SK-N-SH (cell line): Measurements from ENCODE around the gene SURF4. TPM values are rescaled to one million over a fixed set of nuclear protein-coding genes. Genes with fewer than 3 reads are reported as not detected.

Source experiments
- CTCF ChIA-PET: fragments of 300-600, 350-600 bp; formaldehyde crosslinking; extraction: SDS; loops from one replicate; lab custom pipeline; 2021; lab: Yijun Ruan, JAX
- POLR2A ChIA-PET: fragments of 350-600 bp; sonication (Branson Sonifier 250); formaldehyde crosslinking; extraction: SDS; loops from one replicate; lab custom pipeline; 2020; ENCODE audit warnings: antibody characterized with exemption, inconsistent platforms; lab: Yijun Ruan, JAX
- DNase-seq: peaks from one replicate; pipeline ENCODE4 v3.0.0; 2012
- H2AFZ ChIP-seq: fragments of 200-600 bp; sonication (generic); 2 replicates; pipeline ENCODE4 v1.8.1; 2016; ENCODE audit warnings: antibody characterized with exemption, mild to moderate bottlenecking, low read depth
- H3F3A ChIP-seq: fragments of 200-600 bp; sonication (generic); replicated peaks from 2 replicates; pipeline ENCODE3; 2016; ENCODE audit warnings: antibody characterized with exemption, mild to moderate bottlenecking; ENCODE audit not compliant: insufficient read depth
- H3K27ac ChIP-seq, 2 experiments: fragments of 200-500 bp in 1 of 2; fragments of 200-600 bp in 1 of 2; sonication (Bioruptor generic) in 1 of 2; sonication (generic), shearing (Covaris generic) in 1 of 2; 2 replicates each; pipeline versions ENCODE4 v1.5.1 to v1.6.1; 2014 to 2016; ENCODE audit warnings: low read depth in 2 of 2, inconsistent platforms in 1 of 2, low read length in 1 of 2, mild to moderate bottlenecking in 1 of 2, mixed read lengths in 1 of 2
- H3K27me3 ChIP-seq: fragments of 200-600 bp; sonication (generic), shearing (Covaris generic); 2 replicates; pipeline ENCODE4 v1.6.1; 2016; ENCODE audit warnings: mixed run types; ENCODE audit not compliant: insufficient read depth
- H3K36me3 ChIP-seq, 2 experiments: fragments of 200-500 bp in 1 of 2; fragments of 200-600 bp in 1 of 2; sonication (Bioruptor generic) in 1 of 2; sonication (generic) in 1 of 2; replicated peaks in 1 of 2; 2 replicates each; pipeline versions ENCODE3 to v1.5.1; 2014 to 2016; ENCODE audit warnings: low read length in 1 of 2, mild to moderate bottlenecking in 1 of 2; ENCODE audit not compliant: insufficient read depth in 2 of 2, control insufficient read depth in 1 of 2
- H3K4me1 ChIP-seq, 2 experiments: fragments of 200-500 bp in 1 of 2; fragments of 200-600 bp in 1 of 2; sonication (Bioruptor generic) in 1 of 2; sonication (generic), shearing (Covaris generic) in 1 of 2; 2 replicates each; pipeline versions ENCODE4 v1.5.1 to v1.6.1; 2014 to 2016; ENCODE audit warnings: low read depth in 1 of 2, low read length in 1 of 2, mixed run types in 1 of 2; ENCODE audit not compliant: insufficient read depth in 2 of 2, control insufficient read depth in 1 of 2
- H3K4me2 ChIP-seq: fragments of 200-600 bp; sonication (generic), shearing (Covaris generic); 2 replicates; pipeline ENCODE4 v1.6.1; 2017; ENCODE audit warnings: mixed run types
- H3K4me3 ChIP-seq, 2 experiments: fragments of 200-500 bp in 1 of 2; fragments of 200-600 bp in 1 of 2; sonication (Bioruptor generic) in 1 of 2; sonication (generic), shearing (Covaris generic) in 1 of 2; 2 replicates each; pipeline versions ENCODE4 v1.5.1 to v1.8.1; 2014 to 2016; ENCODE audit warnings: low read depth in 2 of 2, inconsistent platforms in 1 of 2, low read length in 1 of 2, mild to moderate bottlenecking in 1 of 2, mixed read lengths in 1 of 2, moderate library complexity in 1 of 2
- H3K79me2 ChIP-seq: fragments of 200-600 bp; sonication (generic); 2 replicates; pipeline ENCODE4 v1.8.1; 2017; ENCODE audit warnings: mild to moderate bottlenecking; ENCODE audit not compliant: insufficient read depth
- H3K9ac ChIP-seq: fragments of 200-600 bp; sonication (generic); 2 replicates; pipeline ENCODE4 v1.6.1; 2017; ENCODE audit warnings: mixed run types
- H3K9me2 ChIP-seq: fragments of 200-600 bp; sonication (generic); 2 replicates; pipeline ENCODE4 v1.6.1; 2017; ENCODE audit warnings: mixed run types
- H3K9me3 ChIP-seq: fragments of 200-600 bp; sonication (generic); 2 replicates; pipeline ENCODE4 v1.6.1; 2017; ENCODE audit warnings: mixed run types, mild to moderate bottlenecking, moderate library complexity
- H4K20me1 ChIP-seq: fragments of 200-600 bp; sonication (generic); 2 replicates; pipeline ENCODE4 v1.6.1; 2017; ENCODE audit warnings: mild to moderate bottlenecking, mixed run types; ENCODE audit not compliant: insufficient read depth
- CTCF ChIP-seq: fragments of 200-600 bp; sonication (generic); IDR thresholded peaks from 2 replicates; pipeline ENCODE4 v1.6.1; 2017; ENCODE audit warnings: antibody characterized with exemption, mild to moderate bottlenecking, moderate library complexity
- ELF1 ChIP-seq: IDR thresholded peaks from 2 replicates; pipeline ENCODE4 v1.4.0; 2012
- FOSL2 ChIP-seq: IDR thresholded peaks from 2 replicates; pipeline ENCODE4 v1.4.0; 2012; ENCODE audit warnings: low read depth, mild to moderate bottlenecking, moderate library complexity, borderline replicate concordance
- IRF3 ChIP-seq: fragments of 150-350 bp; IDR thresholded peaks from 2 replicates; pipeline ENCODE4 v1.6.1; 2016; ENCODE audit warnings: mild to moderate bottlenecking, low read depth, low read length
- JUND ChIP-seq: IDR thresholded peaks from 2 replicates; pipeline ENCODE4 v1.4.0; 2012
- MAX ChIP-seq: IDR thresholded peaks from 2 replicates; pipeline ENCODE4 v1.4.0; 2012; ENCODE audit warnings: low read depth
- MEF2A ChIP-seq: IDR thresholded peaks from 2 replicates; pipeline ENCODE4 v1.4.0; 2012; ENCODE audit warnings: low read depth, borderline replicate concordance
- MXI1 ChIP-seq: IDR thresholded peaks from 2 replicates; pipeline ENCODE4 v1.6.1; 2012; ENCODE audit warnings: mild to moderate bottlenecking, low read depth, low read length, improper control_type of control experiment
- NRF1 ChIP-seq: IDR thresholded peaks from 2 replicates; pipeline ENCODE4 v1.6.1; 2012; ENCODE audit warnings: low read depth, mild to moderate bottlenecking, low read length
- RAD21 ChIP-seq: IDR thresholded peaks from 2 replicates; pipeline ENCODE4 v1.6.1; 2012; ENCODE audit warnings: mild to moderate bottlenecking, low read length
- RCOR1 ChIP-seq: fragments of 150-350 bp; IDR thresholded peaks from 2 replicates; pipeline ENCODE4 v1.6.1; 2017; ENCODE audit warnings: antibody characterized with exemption, low read length
- RFX5 ChIP-seq: IDR thresholded peaks from 2 replicates; pipeline ENCODE4 v1.6.1; 2012; ENCODE audit warnings: mild to moderate bottlenecking, improper control_type of control experiment, low read length
- RXRA ChIP-seq: IDR thresholded peaks from 2 replicates; pipeline ENCODE4 v1.4.0; 2012; ENCODE audit warnings: low read depth, mild to moderate bottlenecking, borderline replicate concordance
- SIN3A ChIP-seq: IDR thresholded peaks from 2 replicates; pipeline ENCODE4 v1.6.1; 2012; ENCODE audit warnings: low read depth, mild to moderate bottlenecking, low read length, moderate library complexity, borderline replicate concordance
- SMC3 ChIP-seq: IDR thresholded peaks from 2 replicates; pipeline ENCODE4 v1.6.1; 2012; ENCODE audit warnings: low read depth, low read length, improper control_type of control experiment
- USF1 ChIP-seq: IDR thresholded peaks from 2 replicates; pipeline ENCODE4 v1.4.0; 2012; ENCODE audit warnings: low read depth, borderline replicate concordance
- ZBTB33 ChIP-seq: IDR thresholded peaks from 2 replicates; pipeline ENCODE4 v1.4.0; 2012; ENCODE audit warnings: low read depth, borderline replicate concordance
- WGBS: methylation state at CpG from one replicate; pipeline ENCODE4 v1.1.6; 2017; ENCODE audit warnings: low lambda C conversion rate; 5-methylcytosine and 5-hydroxymethylcytosine counted together
- polyA plus RNA-seq, 3 experiments: library from polyadenylated mRNA; depleted of rRNA; stranded (reverse); fragments of >200 nt; gene quantifications; 2 replicates each; pipeline ENCODE4 v1.2.3, GENCODE V29; 2012

The SURF4 gene
- polyA plus RNA-seq, 1 of the 3 experiments (the other 2 are of a cell fraction): 165 TPM

GRCh38 chr9:133420392-133420827 lies 44.5 kb upstream of the SURF4 start:
- Histone ChIP-seq H2AFZ (no peak overlapping the region), H3K27ac (no peak overlapping the region), H3K4me2 (no peak overlapping the region), H3K9me2 (no peaks in the 10 kb centered on the region), H3K4me3 (no peak overlapping the region), H4K20me1 (0 out of 2 replicates have a peak, but pooled peaks cover 5% of the 10 kb centered on the region), H3K9me3 (no peaks in the 10 kb centered on the region), H3K4me1 (peaks cover 4 to 10% of the 10 kb centered on the region in 2 experiments; a peak in 2 of 4 replicates), H3K36me3 (peaks cover 5% of the 10 kb centered on the region in 2 experiments), H3K27me3 (no peaks in the 10 kb centered on the region), H3F3A (no peaks in the 10 kb centered on the region), H3K9ac (no peak overlapping the region), H3K79me2 (peaks cover 24% of the 10 kb centered on the region)
- ChIA-PET POLR2A (interaction anchor here (0.7 kb wide), 1 partner anchor 78 kb away, joined by 4 read pairs; no protein-coding TSS in a partner anchor), CTCF (no interaction called here)
- TF ChIP-seq RFX5 (no peak), USF1 (no peak), IRF3 (no peak), MXI1 (no peak), ZBTB33 (no peak), MEF2A (no peak), RAD21 (no peak), CTCF (no peak), MAX (no peak), NRF1 (no peak), SMC3 (no peak), RCOR1 (no peak), SIN3A (no peak), ELF1 (no peak), JUND (no peak), RXRA (no peak), FOSL2 (no peak)
- DNase-seq: no peak
- 73% methylated on average over 5 of the region's 5 CpGs for whole genome bisulfite sequencing
